Upper lobe of right lung (tissue), 1 donor: ENCODE results near the gene FCHO2. TPM values are rescaled to one million over a fixed set of nuclear protein-coding genes. Genes with fewer than 3 reads are reported as not detected.
A peak's percentile ranks its signal among the peaks of the same experiment; 100 is the strongest.

Source experiments
- ATAC-seq: fragments of 200-7000 bp; cut with Tn5 transposase; one replicate; pipeline ENCODE4 v1.9.1; 2020; ENCODE audit warnings: mild to moderate bottlenecking, moderate library complexity
- DNase-seq: peaks from one replicate; pipeline ENCODE4 v3.0.0-alpha.2; 2020
- H3K27ac ChIP-seq: fragments of 200-600 bp; one replicate; pipeline ENCODE4 v1.8.0; 2022
- H3K27me3 ChIP-seq: fragments of 200-600 bp; one replicate; pipeline ENCODE4 v1.8.0; 2022; ENCODE audit warnings: mild to moderate bottlenecking
- H3K36me3 ChIP-seq: fragments of 200-600 bp; one replicate; pipeline ENCODE4 v1.8.0; 2022
- H3K4me1 ChIP-seq: fragments of 200-600 bp; one replicate; pipeline ENCODE4 v1.8.0; 2022
- H3K4me3 ChIP-seq: fragments of 200-600 bp; one replicate; pipeline ENCODE4 v1.8.0; 2022; ENCODE audit warnings: mild to moderate bottlenecking
- H3K9me3 ChIP-seq: fragments of 200-600 bp; one replicate; pipeline ENCODE4 v1.8.0; 2022
- intact Hi-C: fragments of 100-400 bp; cut with DNase I; formaldehyde crosslinking; loops from one replicate; pipeline ENCODE4 v1.11.0; 2022
- long read RNA-seq: library from polyadenylated mRNA; unstranded; transcript quantifications from one replicate; pipeline ENCODE4 v2.0.0, GENCODE V29; 2021
- total RNA-seq: library from RNA; stranded (reverse); fragmentation: NEBNext Ultra II Directional; extraction: Animal tissue kit (Norgen Biotek cat#: 25700); gene quantifications from one replicate; pipeline ENCODE4 v1.2.1, GENCODE V29; 2021
- TF ChIP-seq, protein P1 (sequence below): fragments of 200-600 bp; IDR thresholded peaks from one replicate; pipeline ENCODE4 v1.8.0; 2022; ENCODE audit warnings: antibody characterized with exemption
- donor health status: DM: no; HTN: yes; CAD: no; lungs with severe emphysema.

The FCHO2 gene, protein sequence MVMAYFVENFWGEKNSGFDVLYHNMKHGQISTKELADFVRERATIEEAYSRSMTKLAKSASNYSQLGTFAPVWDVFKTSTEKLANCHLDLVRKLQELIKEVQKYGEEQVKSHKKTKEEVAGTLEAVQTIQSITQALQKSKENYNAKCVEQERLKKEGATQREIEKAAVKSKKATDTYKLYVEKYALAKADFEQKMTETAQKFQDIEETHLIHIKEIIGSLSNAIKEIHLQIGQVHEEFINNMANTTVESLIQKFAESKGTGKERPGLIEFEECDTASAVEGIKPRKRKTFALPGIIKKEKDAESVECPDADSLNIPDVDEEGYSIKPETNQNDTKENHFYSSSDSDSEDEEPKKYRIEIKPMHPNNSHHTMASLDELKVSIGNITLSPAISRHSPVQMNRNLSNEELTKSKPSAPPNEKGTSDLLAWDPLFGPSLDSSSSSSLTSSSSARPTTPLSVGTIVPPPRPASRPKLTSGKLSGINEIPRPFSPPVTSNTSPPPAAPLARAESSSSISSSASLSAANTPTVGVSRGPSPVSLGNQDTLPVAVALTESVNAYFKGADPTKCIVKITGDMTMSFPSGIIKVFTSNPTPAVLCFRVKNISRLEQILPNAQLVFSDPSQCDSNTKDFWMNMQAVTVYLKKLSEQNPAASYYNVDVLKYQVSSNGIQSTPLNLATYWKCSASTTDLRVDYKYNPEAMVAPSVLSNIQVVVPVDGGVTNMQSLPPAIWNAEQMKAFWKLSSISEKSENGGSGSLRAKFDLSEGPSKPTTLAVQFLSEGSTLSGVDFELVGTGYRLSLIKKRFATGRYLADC
- total RNA-seq = 83.9 TPM
- long read RNA-seq, partial matches to known transcripts = 18 of 27 reads
- long read RNA-seq, other reads (novel, unspliced or antisense) = 9 of 27 reads

DNA sequence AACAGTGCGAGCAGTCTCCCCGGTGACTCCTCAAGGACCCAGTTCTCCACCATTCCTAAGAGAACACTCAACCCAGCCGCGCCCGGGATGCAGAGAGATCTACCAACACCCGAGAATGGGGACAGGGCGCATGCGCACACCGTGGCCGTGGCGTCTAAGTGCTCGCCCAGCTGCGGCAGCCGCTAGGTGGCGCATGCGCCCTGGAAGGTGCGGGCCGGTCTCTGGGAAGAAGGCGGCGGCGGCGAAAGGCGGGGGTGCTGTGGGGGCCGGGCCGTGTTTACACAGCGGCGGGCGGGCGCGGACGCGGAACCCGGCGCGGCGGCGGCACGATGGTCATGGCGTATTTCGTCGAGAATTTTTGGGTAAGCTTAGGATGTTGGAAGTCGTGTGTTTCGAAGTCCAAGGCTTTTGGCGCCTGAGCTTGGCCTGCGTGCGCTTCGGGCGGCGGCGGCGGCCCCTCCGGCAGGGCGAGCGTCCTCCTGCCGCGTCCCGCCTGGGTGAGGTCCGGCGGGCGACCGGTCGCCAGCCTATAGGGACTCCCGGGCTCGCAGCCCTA lies at the start of gene FCHO2:
TSS of gene FCHO2 (plus strand) at position 274 of the 556 bp plus-strand sequence. CDS start at position 330, 56 bp downstream.
- Histone ChIP-seq H3K27me3 (no peaks in the 10 kb centered on the region), H3K27ac (peak within 1 kb of the TSS; percentile 97), H3K36me3 (no peaks in the 10 kb centered on the region), H3K9me3 (no peaks in the 10 kb centered on the region), H3K4me1 (peaks cover 31% of the 10 kb centered on the region), H3K4me3 (peak within 1 kb of the TSS; percentile 64)
- DNase-seq (peak; percentile 100), ATAC-seq (peak; percentile 95)
- intact Hi-C loops = no loop called here
- TF ChIP-seq, protein P1, sequence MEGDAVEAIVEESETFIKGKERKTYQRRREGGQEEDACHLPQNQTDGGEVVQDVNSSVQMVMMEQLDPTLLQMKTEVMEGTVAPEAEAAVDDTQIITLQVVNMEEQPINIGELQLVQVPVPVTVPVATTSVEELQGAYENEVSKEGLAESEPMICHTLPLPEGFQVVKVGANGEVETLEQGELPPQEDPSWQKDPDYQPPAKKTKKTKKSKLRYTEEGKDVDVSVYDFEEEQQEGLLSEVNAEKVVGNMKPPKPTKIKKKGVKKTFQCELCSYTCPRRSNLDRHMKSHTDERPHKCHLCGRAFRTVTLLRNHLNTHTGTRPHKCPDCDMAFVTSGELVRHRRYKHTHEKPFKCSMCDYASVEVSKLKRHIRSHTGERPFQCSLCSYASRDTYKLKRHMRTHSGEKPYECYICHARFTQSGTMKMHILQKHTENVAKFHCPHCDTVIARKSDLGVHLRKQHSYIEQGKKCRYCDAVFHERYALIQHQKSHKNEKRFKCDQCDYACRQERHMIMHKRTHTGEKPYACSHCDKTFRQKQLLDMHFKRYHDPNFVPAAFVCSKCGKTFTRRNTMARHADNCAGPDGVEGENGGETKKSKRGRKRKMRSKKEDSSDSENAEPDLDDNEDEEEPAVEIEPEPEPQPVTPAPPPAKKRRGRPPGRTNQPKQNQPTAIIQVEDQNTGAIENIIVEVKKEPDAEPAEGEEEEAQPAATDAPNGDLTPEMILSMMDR = peak; percentile 81

DNA sequence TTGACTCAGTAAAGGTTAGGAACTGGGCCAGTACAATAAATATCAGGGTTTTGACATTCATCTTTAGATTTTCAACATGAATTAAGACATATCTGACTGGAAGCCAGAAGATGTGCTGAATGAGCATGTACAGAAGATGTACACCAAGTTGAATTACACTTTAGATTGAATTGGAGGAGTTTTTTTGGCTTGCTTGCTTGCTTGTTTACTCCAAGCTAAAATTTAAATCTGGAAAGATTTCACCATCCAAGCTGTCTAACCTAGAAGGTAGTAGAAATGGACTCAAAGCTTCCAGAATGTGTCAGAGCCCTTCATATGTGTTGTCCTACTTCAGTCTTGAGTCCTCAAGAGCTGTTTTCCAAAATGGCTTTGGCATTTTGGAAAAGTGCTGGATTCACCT lies 49.0 kb upstream of the FCHO2 start:
- ATAC-seq = no peak
- Histone ChIP-seq H3K9me3 (no peaks in the 10 kb centered on the region), H3K27ac (no peak overlapping the region), H3K4me1 (no peaks in the 10 kb centered on the region), H3K36me3 (peaks cover 88% of the 10 kb centered on the region), H3K4me3 (no peak overlapping the region), H3K27me3 (no peaks in the 10 kb centered on the region)
- TF ChIP-seq, protein P1 = no peak
- intact Hi-C loops = no loop called here
- no peak for DNase-seq

DNA sequence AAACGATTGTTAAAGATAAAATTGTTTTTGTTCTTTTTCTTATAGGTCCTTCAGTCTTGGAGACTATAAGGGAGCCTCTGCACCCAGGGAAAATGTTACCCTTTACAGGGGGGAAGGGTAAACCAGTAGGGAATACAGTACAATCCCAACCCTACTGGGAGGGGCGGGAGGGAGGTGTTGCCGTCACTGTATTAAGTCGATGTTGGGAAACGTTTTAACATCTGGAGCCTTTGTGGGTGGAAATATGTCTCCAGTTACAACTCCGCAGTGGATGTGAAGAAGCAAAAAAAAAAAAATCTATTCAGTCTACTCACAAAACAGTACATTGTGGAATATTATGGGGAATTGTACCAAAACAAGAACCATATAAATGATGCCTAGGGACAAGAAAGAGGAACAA lies 47.2 kb upstream of the FCHO2 start:
- Histone ChIP-seq H3K4me3 (no peak overlapping the region), H3K27me3 (no peaks in the 10 kb centered on the region), H3K36me3 (peaks cover 83% of the 10 kb centered on the region), H3K27ac (no peak overlapping the region), H3K4me1 (no peaks in the 10 kb centered on the region), H3K9me3 (no peaks in the 10 kb centered on the region)
- intact Hi-C loops = no loop called here
- ATAC-seq (no peak), DNase-seq (no peak)
- TF ChIP-seq, protein P1 = no peak

DNA sequence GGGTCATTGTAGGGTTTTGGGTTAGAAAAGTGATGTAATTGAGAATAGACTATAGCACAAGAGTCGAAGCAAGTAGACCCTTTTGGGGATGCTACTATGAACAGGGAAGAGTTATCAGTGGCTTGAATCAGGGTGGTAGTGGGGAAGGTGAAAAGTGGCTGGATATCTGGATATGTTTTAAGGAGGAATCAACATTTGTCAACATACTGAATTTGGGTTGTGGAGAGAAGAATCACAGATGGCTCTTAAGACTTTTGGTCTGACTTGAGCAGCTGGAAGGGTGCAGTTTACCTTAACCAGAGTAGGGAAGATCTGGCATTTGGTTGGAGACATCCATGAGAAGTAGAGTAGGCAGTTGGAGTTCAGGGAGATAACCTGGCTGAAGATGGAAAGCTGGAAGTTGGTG lies 38.5 kb upstream of the FCHO2 start:
- intact Hi-C loops = no loop called here
- TF ChIP-seq, protein P1 = no peak
- ATAC-seq = no peak
- H3K36me3 ChIP-seq = peaks cover 8% of the 10 kb centered on the region
- H3K27ac ChIP-seq = no peak overlapping the region
- no peaks in the 10 kb centered on the region for H3K9me3 ChIP-seq
- H3K4me3 ChIP-seq = no peak overlapping the region
- H3K4me1 ChIP-seq = peaks cover 13% of the 10 kb centered on the region
- no peaks in the 10 kb centered on the region for H3K27me3 ChIP-seq
- no peak for DNase-seq

DNA sequence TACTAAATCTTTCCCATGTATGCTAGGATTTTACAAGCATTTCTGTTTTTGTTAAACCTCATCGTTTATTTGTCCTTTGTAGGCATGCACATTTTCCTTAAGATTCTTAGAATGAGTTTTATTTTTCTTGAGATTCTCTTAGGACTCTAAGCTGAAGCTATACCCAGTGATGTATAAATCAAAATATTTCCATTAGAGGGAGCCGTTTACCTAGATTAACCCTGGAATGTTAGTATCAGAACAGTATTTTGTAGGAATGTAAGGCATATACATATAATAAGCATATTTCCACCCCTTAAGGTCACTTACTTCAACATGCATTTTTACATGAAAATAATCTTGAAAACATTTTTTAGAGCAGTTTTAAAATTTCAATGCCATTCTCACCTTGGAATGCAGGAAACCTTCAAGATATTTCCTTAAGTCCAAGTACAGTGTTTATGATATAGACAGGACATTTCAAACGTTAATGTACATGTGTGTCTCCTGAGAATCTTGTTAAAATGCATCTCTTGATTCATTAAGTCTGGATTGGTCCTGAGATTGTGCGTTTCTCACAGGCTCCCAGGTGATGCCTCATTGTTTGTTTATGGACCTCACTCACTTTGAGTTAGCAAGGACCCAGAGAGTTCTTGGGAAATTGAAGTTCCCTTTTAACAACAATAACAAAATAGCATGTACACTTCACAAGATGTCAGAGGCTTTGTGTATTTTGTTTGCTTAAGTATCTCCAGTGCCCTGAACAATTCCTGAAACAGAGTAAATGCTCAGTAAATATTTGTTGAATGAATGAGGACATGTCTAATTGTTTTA lies 34.9 kb upstream of the FCHO2 start:
- Histone ChIP-seq H3K27me3 (no peaks in the 10 kb centered on the region), H3K9me3 (no peaks in the 10 kb centered on the region), H3K27ac (no peak overlapping the region), H3K36me3 (no peaks in the 10 kb centered on the region), H3K4me1 (peaks cover 13% of the 10 kb centered on the region), H3K4me3 (no peak overlapping the region)
- ATAC-seq (peak; percentile 78), DNase-seq (no peak)
- intact Hi-C loops = no loop called here
- TF ChIP-seq, protein P1 = peak; percentile 43
